ENCODE data around the gene U2AF1L4. TPM values are rescaled to one million over a fixed set of nuclear protein-coding genes. Genes with fewer than 3 reads are reported as not detected.

Gene U2AF1L4
- total RNA-seq, 2 donors from 2014 or later: 14.9 to 18.7 TPM

DNA sequence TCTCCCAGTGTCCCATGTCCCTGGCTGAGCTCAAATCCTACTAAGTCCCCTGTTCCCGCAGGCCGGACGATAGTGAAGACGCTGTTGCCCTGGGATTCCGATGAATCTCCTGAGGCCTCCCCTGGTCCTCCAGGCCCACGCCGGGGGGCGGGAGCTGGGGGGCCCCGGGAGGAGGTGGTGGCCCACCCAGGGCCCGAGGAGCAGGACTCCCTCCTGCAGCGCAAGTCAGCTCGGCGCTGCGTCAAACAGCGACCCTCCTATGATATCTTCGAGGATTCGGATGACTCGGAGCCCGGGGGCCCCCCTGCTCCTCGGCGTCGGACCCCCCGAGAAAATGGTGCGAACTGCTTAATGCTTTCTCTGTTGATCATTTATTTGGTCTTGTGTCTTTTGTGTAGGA is 21.5 kb downstream of the U2AF1L4 start:
- intact Hi-C loops (cut with DNase I): no loop called here
- Histone ChIP-seq H3K27ac (no peak overlapping the region), H3K4me3 (no peak overlapping the region), H3K9me3 (no peaks in the 10 kb centered on the region), H3K9ac (ENCODE audit: low read depth in 2 of 2, low read length in 2 of 2) (no peak overlapping the region), H3K36me3 (peaks cover 39% of the 10 kb centered on the region), H3K27me3 (no peaks in the 10 kb centered on the region), H3K4me1 (peaks cover 10% of the 10 kb centered on the region)
- no peak for DNase-seq
- TF ChIP-seq, protein P1, sequence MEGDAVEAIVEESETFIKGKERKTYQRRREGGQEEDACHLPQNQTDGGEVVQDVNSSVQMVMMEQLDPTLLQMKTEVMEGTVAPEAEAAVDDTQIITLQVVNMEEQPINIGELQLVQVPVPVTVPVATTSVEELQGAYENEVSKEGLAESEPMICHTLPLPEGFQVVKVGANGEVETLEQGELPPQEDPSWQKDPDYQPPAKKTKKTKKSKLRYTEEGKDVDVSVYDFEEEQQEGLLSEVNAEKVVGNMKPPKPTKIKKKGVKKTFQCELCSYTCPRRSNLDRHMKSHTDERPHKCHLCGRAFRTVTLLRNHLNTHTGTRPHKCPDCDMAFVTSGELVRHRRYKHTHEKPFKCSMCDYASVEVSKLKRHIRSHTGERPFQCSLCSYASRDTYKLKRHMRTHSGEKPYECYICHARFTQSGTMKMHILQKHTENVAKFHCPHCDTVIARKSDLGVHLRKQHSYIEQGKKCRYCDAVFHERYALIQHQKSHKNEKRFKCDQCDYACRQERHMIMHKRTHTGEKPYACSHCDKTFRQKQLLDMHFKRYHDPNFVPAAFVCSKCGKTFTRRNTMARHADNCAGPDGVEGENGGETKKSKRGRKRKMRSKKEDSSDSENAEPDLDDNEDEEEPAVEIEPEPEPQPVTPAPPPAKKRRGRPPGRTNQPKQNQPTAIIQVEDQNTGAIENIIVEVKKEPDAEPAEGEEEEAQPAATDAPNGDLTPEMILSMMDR (IDR thresholded peaks at IDR 0.05): no peak

DNA sequence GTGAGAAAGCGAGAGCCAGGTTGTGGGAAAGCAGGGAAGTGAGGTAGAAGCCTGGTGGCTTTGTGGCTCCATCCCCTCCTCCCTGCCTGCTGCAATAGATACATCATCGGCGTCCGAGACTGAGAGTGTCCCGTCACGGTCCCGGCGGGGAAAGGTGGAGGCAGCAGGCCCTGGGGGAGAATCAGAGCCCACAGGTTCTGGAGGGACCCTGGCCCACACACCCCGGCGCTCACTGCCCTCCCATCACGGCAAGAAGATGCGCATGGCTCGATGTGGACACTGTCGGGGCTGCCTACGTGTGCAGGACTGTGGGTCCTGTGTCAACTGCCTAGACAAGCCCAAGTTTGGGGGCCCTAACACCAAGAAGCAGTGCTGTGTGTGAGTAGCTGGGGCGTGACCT is 22.3 kb downstream of the U2AF1L4 start:
- Histone ChIP-seq H3K4me3 (no peak overlapping the region), H3K9ac (ENCODE audit: low read depth in 2 of 2, low read length in 2 of 2) (no peak overlapping the region), H3K27ac (no peak overlapping the region), H3K27me3 (no peaks in the 10 kb centered on the region), H3K36me3 (peaks cover 38% of the 10 kb centered on the region), H3K9me3 (no peaks in the 10 kb centered on the region), H3K4me1 (peaks cover 10% of the 10 kb centered on the region)
- TF ChIP-seq, protein P1 (IDR thresholded peaks at IDR 0.05): no peak
- intact Hi-C loops (cut with DNase I): no loop called here
- DNase-seq: no peak

DNA sequence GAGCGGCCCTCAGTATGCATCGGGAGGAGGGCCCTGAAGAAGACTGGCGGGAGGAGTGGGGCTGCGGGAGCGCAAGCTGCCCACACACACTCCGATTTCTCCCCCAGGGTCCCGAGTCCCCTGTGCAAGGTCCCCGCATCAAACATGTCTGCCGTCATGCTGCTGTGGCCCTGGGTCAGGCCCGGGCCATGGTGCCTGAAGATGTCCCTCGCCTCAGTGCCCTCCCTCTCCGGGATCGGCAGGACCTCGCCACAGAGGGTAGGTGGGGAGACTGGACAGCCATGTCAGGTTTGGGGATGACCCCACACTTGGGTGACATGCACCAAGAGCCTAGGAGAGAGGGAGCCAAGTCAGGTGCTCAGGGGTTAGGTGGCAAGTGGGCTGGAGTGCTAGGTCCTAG is 22.8 kb downstream of the U2AF1L4 start:
- TF ChIP-seq, protein P1 (IDR thresholded peaks at IDR 0.05): no peak
- Histone ChIP-seq H3K9ac (ENCODE audit: low read depth in 2 of 2, low read length in 2 of 2) (no peak overlapping the region), H3K4me3 (no peak overlapping the region), H3K27ac (no peak overlapping the region), H3K9me3 (no peaks in the 10 kb centered on the region), H3K4me1 (peaks cover 10% of the 10 kb centered on the region), H3K27me3 (no peaks in the 10 kb centered on the region), H3K36me3 (peaks cover 34% of the 10 kb centered on the region)
- intact Hi-C loops (cut with DNase I): no loop called here
- DNase-seq: no peak

DNA sequence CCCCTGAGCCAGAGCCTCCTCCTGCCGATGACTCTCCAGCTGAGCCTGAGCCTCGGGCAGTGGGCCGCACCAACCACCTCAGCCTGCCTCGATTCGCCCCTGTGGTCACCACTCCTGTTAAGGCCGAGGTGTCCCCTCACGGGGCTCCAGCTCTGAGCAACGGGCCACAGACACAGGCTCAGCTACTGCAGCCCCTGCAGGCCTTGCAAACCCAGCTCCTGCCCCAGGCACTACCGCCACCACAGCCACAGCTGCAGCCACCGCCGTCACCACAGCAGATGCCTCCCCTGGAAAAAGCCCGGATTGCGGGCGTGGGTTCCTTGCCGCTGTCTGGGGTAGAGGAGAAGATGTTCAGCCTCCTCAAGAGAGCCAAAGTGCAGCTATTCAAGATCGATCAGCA is 23.8 kb downstream of the U2AF1L4 start:
- DNase-seq: no peak
- TF ChIP-seq, protein P1 (IDR thresholded peaks at IDR 0.05): no peak
- peaks cover 27% of the 10 kb centered on the region for H3K36me3 ChIP-seq
- H3K9ac ChIP-seq (ENCODE audit: low read depth in 2 of 2, low read length in 2 of 2): no peak overlapping the region
- H3K9me3 ChIP-seq: no peaks in the 10 kb centered on the region
- no peaks in the 10 kb centered on the region for H3K27me3 ChIP-seq
- H3K27ac ChIP-seq: no peak overlapping the region
- intact Hi-C loops (cut with DNase I): no loop called here
- H3K4me3 ChIP-seq: no peak overlapping the region
- H3K4me1 ChIP-seq: peaks cover 10% of the 10 kb centered on the region

DNA sequence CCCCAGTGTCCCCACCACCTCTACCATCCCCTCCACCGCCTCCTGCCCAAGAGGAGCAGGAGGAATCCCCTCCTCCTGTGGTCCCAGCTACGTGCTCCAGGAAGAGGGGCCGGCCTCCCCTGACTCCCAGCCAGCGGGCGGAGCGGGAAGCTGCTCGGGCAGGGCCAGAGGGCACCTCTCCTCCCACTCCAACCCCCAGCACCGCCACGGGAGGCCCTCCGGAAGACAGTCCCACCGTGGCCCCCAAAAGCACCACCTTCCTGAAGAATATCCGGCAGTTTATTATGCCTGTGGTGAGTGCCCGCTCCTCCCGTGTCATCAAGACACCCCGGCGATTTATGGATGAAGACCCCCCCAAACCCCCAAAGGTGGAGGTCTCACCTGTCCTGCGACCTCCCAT is 24.6 kb downstream of the U2AF1L4 start:
- Histone ChIP-seq H3K36me3 (peaks cover 19% of the 10 kb centered on the region), H3K4me1 (peaks cover 14% of the 10 kb centered on the region), H3K27me3 (no peaks in the 10 kb centered on the region), H3K4me3 (no peak overlapping the region), H3K27ac (no peak overlapping the region), H3K9me3 (no peaks in the 10 kb centered on the region), H3K9ac (ENCODE audit: low read depth in 2 of 2, low read length in 2 of 2) (no peak overlapping the region)
- intact Hi-C loops (cut with DNase I): no loop called here
- TF ChIP-seq, protein P1 (IDR thresholded peaks at IDR 0.05): no peak
- no peak for DNase-seq

- no peaks in the 10 kb centered on the region for H3K27me3 ChIP-seq
- no peak overlapping the region for H3K9ac ChIP-seq (ENCODE audit: low read depth in 2 of 2, low read length in 2 of 2)
- H3K4me1 ChIP-seq: peaks cover 18% of the 10 kb centered on the region
- DNase-seq: no peak
- intact Hi-C loops (cut with DNase I): no loop called here
- no peaks in the 10 kb centered on the region for H3K9me3 ChIP-seq
- no peak overlapping the region for H3K4me3 ChIP-seq
- H3K36me3 ChIP-seq: peaks cover 14% of the 10 kb centered on the region
- TF ChIP-seq, protein P1 (IDR thresholded peaks at IDR 0.05): no peak
- no peak overlapping the region for H3K27ac ChIP-seq
Measured at GRCh38 chr19:35720163-35720524, 25.1 kb downstream of the U2AF1L4 start.
